ENCODE data around the gene LENG9. TPM values are rescaled to one million over a fixed set of nuclear protein-coding genes. Genes with fewer than 3 reads are reported as not detected.

Gene LENG9
- total RNA-seq, 1 donor from 2014 or later: 18.1 TPM

DNA sequence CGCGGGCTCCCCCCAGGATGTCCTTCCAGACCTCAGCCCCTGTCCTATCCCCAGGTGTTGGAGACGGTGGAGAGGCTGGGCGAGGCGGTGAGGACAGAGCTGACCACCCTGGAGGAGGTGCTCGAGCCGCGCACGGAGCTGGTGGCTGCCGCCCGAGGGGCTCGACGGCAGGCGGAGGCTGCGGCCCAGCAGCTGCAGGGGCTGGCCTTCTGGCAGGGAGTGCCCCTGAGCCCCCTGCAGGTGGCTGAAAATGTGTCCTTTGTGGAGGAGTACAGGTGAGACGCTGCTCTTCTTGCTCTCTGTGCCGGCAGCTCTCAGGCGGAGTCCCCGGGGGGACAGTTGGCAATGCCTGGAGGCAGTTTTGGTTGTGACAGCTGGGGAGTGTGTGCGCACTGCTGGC is 41.4 kb downstream of the LENG9 start:
- no peak for DNase-seq (ENCODE audit: low spot score)

DNA sequence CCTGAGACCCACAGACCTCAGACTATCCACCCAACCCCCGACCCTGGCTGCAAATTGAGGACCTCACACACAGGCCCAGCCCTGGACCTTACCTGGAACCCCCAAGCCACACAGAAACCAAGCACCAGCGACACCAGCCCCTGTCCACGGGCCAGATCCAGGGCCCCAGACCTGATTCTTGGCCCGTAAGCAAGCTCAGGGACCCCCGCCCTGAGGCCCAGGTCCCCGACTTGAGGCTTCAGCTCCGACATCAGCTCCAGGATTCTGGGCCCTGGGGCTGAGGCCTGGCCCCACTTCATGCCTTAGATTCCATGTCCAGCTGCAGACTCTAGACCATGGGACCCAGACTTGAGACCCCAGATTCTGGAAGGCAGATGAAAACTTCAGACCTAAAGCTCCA is 42.1 kb downstream of the LENG9 start:
- DNase-seq (ENCODE audit: low spot score): no peak

DNA sequence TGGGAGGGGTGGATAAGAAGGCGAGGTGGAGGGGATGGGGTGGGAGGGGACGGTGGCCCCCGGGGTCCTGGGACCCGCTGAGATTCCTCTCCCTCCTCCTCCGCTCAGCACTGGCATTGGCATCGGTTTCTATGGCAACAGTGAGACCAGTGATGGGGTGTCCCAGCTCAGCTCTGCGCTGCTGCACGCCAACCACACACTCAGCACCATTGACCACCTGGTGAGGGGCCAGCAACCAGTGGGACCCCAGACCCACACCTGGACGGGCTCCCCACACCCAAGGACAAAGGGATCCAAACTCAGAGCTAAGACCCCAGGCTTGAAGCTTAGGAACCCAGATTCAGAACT is 42.4 kb downstream of the LENG9 start:
- DNase-seq (ENCODE audit: low spot score): no peak

DNA sequence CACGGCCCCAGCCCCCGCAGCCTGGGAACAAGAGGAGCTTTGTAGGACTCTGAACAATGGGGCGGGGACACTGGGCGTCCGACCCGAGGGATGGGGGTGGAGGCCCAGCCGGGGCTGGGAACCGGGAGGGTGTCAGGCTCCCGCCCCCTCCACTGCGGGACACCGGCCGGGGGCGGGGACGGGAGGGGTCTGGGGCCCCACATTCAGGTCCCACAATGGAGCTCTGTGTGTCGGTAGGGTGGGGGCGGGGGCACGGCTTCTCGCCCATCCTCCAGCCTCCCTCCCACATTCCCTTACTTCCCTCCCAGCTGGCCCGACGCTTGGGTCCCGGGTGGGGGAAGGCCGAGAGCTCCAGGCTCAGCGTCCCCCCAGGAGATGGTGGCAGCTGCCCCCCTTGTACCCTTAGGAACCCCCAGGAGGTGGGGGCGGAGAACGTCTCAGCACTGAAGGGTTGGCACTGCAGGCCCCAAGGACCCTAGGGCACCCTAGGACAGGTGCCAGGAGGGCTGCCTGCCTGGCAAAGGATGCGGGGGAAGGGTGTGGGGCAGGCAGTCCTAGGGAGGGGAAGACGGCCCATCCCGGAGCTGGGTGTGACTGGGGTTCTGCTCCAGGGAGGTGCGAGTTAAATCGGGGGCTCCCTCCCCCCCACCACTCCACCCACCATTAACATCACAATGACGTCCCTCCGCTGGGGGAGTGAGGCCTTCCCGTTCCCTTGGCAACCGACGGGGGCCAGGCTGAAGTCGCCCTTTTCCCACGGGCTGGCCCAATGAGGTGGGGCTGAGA is 43.0 kb downstream of the LENG9 start:
- DNase-seq (ENCODE audit: low spot score): peak; percentile 61

DNA sequence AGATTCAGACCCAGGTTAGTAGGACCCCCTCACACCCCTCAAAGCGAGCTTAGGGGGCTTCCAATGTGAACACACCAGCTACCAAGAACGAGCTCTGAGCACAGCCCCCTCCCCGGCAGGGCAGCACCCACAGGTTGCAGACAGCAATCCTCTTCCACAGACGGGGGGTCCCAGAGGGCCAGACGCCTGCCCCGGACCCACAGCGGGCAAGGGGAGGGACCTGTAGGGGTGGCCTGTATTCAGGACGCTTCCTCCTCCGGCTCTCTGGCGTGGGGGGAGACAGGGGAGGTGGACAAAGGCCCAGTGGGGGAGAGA is 43.6 kb downstream of the LENG9 start:
- DNase-seq (ENCODE audit: low spot score): no peak

DNA sequence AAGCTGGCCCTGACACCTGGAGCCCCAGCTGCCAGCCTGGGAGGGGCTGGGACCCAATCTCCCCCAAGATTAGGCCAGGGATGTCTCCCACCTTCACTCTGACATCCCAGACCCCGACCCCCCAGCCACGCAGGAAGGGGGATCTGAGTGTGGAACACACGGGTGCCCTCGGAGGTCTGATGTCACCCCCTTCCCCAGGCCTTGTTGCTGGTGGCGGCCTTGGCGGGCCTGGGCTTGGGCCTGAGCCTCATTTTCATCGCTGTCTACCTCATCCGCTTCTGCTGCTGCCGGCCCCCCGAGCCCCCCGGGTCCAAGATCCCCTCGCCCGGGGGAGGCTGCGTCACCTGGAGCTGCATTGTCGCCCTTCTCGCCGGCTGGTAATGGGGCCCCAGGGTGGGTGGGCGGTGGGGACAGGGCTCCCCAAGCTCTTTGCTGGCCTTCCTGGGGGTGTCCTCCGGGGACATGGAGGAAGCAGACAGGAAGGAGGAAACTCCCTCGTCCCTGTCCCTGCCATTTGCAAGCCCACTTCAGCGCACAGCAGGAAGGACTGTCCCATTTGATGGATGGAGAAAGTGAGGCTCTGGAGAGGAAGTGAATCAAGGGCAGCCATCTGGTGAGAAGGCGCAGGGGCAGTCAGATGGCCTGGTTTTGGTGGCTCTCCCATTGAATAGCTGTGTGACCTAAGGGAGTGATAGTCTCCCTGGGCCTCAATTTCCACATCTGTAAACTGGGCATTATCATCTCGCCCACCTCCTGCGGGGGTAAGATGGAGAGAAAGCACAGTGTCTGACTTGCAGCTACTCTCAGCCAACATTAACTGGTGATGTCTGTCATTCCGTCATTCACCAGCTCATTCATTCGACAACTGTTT is 44.4 kb downstream of the LENG9 start:
- no peak for DNase-seq (ENCODE audit: low spot score)

DNA sequence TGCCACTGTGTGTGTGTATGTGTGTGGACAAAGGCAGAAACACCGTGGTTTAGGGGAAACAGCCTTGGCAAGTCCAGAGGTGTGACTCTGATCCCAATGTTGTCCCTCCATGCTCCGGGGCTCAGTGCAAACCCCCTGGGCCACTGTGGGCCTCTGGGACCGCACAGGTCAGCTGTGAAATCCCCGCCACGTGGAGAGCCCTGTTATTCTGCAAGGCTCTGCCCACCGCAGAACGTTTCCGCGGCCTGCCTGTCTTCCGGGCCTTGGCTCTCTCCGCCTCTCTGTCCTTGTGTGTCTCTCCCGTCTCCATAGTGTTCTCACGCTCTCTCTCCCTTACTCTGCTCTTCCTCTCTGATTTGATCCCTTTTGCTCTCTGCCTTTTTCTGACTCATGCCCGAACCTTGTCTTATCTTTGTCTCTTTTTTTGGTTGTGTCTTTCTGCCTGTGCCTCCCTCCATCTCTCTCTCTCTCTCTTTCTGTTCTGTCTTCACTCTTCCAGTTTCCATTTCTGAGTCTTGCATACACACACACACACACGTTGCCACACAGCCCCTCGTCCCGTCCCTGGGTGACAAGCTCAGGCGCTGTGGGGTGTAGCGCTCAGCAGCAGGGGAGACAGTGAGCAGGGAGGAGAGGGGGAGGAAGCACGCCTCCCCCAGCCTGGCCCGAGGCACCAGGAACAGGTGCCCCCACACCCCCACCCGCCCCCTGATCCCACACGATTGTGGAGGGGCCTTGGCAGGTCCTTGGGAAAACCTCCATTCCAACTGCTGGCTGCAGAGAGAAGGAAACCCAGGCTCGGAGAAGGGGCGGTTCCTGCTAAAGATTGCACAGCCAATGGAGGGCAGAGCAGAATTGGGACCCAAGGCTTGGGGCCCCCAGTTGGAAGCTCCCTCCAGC is 45.3 kb downstream of the LENG9 start:
- peak; percentile 89 for DNase-seq (ENCODE audit: low spot score)

DNA sequence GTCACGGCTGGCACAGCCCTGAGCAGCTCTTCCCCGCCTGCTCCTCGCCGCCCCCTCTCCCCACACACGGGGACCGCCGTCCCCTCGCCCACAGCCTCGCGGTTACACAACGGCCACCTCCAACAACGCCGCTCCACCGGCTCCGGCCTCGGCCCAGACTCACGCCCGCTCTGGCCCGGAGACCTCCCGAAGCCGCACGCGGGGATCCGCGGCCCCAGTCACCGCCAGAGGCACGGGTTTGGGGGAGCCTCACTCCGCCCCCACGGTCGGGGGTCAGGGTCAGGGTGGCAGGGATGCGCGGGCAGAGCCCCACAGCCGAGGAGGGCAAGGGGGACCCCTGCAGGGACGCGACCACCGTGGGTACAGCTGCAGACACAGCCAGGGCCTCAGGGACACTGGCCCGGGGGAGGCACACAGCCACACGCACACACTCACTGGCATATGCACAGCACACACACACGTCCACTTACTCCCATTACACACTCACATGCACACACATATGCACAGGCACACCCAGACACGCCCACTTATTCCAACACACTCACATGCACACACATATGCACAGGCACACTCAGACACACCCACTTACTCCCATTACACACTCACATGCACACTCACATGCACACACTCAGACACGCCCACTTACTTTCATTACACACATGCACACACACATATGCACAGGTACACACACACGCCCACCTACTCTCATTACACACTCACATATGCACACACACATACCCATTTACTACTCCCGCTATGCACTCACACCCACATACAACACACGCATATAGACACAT is 46.7 kb downstream of the LENG9 start:
- DNase-seq (ENCODE audit: low spot score): no peak

DNA sequence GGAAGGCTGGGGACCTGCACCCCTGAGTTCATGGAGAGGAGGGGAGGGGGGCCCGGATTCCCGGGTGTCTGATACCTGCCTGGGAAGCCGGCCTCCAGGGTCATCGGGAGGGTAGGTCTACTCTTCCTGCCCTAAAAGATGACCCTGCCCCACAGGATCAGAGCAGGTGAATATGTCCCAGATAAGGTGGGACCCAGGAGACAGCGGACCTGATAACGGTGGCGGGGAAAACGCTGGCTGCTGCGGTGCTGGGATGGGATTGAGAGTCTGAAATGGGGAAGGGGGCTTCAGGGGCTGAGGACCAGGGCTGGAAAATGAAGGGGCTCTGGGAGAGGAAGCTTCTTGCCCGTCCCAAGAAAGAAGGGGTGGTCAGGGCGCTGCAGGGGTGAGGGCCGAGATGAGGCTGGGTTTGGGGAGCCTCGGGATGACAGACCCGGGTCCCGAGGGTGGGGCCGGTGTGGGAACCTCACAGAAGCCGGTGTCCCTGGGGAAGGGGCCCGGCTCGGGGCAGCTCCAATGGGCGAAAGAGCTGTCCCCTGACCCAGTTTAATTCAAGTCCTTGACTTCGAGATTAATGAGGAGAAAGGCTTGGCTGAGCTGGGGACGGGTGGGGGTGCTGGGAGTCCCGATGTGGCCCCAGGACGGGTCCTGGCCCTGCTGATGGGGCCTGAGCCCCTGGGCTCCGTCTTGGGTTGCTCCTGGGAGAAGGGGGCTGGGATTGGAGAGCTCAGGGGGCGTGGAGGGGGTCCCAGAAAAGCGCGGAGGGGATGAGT is 47.5 kb downstream of the LENG9 start:
- DNase-seq (ENCODE audit: low spot score): no peak

DNA sequence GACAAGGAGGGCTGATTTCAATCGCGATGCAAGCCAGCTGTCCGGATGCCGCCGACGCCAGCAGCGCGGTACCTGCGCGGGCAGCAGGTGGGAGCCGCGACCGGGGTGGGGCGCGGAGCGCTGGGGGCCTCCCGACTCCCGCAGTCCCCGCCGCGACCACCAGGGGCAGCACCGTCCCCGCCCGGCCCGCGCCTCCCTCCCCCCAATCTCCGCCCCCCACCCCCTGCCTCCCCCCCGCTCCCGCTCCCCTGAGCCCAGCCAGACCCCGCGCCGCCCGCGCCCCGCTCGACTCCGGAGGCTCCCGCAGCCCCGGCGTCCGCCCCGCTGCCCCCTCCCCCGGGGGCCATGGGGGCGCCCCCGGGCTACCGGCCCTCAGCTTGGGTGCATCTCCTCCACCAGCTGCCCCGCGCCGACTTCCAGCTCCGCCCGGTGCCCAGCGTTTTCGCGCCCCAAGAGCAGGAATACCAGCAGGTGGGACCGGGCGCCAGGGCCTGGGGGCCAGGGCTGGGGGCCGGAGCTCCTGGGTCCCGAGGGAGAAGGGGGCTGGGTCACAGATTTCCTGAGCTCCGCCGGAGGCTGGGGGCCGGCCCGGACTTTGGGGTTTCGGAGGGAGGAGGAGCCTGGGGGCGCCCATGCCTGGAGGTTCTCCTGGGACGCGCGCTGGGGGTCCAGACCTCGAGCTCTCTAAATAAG is 48.2 kb downstream of the LENG9 start, which contains the start of gene TTYH1:
Gene TTYH1, plus strand, starts transcription at position 257 of the 693 bp plus-strand sequence. Its CDS starts 89 bp downstream, at position 346.
- DNase-seq (ENCODE audit: low spot score): no peak

DNA sequence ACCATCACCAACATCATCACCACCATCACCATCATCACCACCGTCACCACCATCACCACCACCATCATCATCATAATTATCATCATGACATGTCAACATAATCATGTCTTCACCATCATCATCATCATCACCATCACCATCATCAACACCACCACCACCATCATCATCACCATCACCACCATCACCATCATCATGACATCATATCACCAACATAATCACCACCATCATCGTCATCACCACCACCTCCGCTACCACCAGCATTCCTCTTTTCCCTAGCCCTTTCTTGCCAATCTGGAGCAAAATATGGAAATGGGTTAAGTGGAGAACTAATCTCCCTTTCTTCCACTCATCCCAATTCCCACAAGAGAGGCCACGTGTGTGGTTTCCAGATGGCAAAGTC is 49.4 kb downstream of the LENG9 start:
- DNase-seq (ENCODE audit: low spot score): no peak

DNA sequence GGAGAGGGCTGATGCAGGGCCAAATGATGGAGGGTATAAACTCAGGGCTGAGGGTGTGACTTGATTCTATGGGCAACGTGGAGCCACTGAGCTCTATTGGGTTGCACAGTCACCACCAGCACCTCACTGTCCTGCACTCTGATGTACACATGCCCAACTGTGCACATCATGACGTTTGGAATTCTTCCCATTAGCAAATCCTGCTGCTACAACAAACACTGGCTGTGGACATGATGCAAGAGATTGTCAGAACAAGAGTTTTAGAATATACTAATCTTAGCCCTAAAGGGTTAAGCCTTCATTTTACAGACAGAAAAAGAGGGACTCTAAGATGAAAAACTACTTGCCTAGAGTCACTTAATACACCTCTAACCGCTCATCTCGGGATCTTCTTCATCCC is 50.7 kb downstream of the LENG9 start:
- DNase-seq (ENCODE audit: low spot score): no peak

Other genes starting within 250 kb of the LENG9 start
- 0.96 TPM for gene LILRB3, start 240.8 kb downstream of the LENG9 start, total RNA-seq (ENCODE audit: insufficient read depth, low replicate concordance)
- 4.3 TPM for gene LILRA6, start 221.0 kb downstream of the LENG9 start, total RNA-seq (ENCODE audit: insufficient read depth, low replicate concordance)
- gene LILRB5, start 206.5 kb downstream of the LENG9 start, total RNA-seq (ENCODE audit: insufficient read depth, low replicate concordance): 5.5 TPM
- not detected for gene LILRB2, start 182.7 kb downstream of the LENG9 start, total RNA-seq (ENCODE audit: insufficient read depth, low replicate concordance)
- 0.72 TPM for gene LILRA5, start 150.6 kb downstream of the LENG9 start, total RNA-seq (ENCODE audit: insufficient read depth, low replicate concordance)
- not detected for gene LILRA4, start 124.6 kb downstream of the LENG9 start, total RNA-seq (ENCODE audit: insufficient read depth, low replicate concordance)
- 19.7 TPM for gene LAIR1, start 98.8 kb downstream of the LENG9 start, total RNA-seq (ENCODE audit: insufficient read depth, low replicate concordance)
- 0.24 TPM for gene TTYH1, start 48.3 kb downstream of the LENG9 start, total RNA-seq (ENCODE audit: insufficient read depth, low replicate concordance)
- gene LENG8, start 14.6 kb downstream of the LENG9 start, total RNA-seq (ENCODE audit: insufficient read depth, low replicate concordance): 19.7 TPM
- 104 TPM for gene CDC42EP5, start 9.5 kb upstream of the LENG9 start, total RNA-seq (ENCODE audit: insufficient read depth, low replicate concordance)
- not detected for gene LAIR2, start 39.1 kb upstream of the LENG9 start, total RNA-seq (ENCODE audit: insufficient read depth, low replicate concordance)
- gene LILRA2, start 110.0 kb upstream of the LENG9 start, total RNA-seq (ENCODE audit: insufficient read depth, low replicate concordance): 1.4 TPM
- 1.4 TPM for gene LILRA1, start 129.9 kb upstream of the LENG9 start, total RNA-seq (ENCODE audit: insufficient read depth, low replicate concordance)
- gene LILRB1, start 166.7 kb upstream of the LENG9 start, total RNA-seq (ENCODE audit: insufficient read depth, low replicate concordance): 0.72 TPM
- gene LILRB4, start 199.2 kb upstream of the LENG9 start, total RNA-seq (ENCODE audit: insufficient read depth, low replicate concordance): 4.6 TPM